NCI-H510A treated with DMSO at 0.1 percent for 48 hours (cell line): Measurements from ENCODE around the gene NRDE2.
"Not testable (repeated sequence)": the region's sequence is repeated elsewhere in the genome, so short reads cannot be mapped to it uniquely, and the experiment has no call there.

Experiments
- DNase-seq: peaks from one replicate; lab custom pipeline; 2025; lab: John Stamatoyannopoulos, UW

Gene NRDE2

GRCh38 chr14:90274019-90274418, 57.7 kb downstream of the NRDE2 start:
- no peak for DNase-seq

- no peak for DNase-seq
Observed at GRCh38 chr14:90273532-90273931, 58.2 kb downstream of the NRDE2 start.

- DNase-seq, result no peak
Observed at GRCh38 chr14:90272523-90272922, 59.2 kb downstream of the NRDE2 start.

DNA sequence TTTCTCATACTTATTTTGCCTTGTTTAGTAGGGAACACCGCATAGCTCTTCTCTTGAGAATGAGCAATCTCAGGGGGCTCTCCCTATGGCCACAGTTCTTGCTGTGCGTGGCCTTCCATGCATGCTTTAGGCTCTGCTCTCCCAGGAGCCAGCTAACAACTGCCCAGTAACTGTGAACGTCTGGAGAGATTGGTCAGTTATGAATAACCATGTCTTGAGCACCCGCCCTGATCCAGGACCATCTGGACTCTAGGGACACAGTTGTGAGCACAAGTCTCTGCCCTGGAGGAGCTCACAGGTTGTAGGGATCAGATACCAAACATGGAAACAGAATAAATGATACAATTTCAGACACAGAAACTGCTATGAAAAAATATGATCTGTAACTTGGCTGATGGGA, 63.3 kb downstream of the NRDE2 start:
- no peak for DNase-seq

- DNase-seq, result no peak
Observed at GRCh38 chr14:90266441-90267154, 65.1 kb downstream of the NRDE2 start.

- DNase-seq, result no peak
Observed at GRCh38 chr14:90263748-90264449, 67.8 kb downstream of the NRDE2 start.

GRCh38 chr14:90256354-90257131, 75.2 kb downstream of the NRDE2 start, which contains the start of gene PSMC1:
Gene PSMC1 (plus strand): TSS chr14:90256553. CDS start chr14:90256598, 45 bp downstream.
- peak; percentile 92 for DNase-seq

DNA sequence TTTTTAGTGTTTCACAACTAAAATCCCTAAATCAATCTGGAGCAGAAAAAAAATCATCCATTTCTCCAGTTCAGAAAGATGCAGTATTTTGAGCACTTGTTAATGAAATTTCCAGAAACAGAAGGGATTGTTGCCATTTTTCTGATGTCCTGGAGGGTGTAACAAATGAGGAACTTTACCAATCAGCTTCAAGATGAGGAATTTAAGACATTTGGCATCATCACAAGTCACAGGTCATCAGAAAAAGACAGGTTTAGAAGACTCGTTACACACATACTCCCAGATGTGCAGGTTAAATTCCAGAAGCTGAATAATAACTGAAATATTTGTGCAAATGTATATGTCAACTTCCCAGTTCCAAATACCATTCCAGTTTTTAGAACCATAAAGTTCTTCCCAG, 75.9 kb downstream of the NRDE2 start:
- DNase-seq, result no peak

DNA sequence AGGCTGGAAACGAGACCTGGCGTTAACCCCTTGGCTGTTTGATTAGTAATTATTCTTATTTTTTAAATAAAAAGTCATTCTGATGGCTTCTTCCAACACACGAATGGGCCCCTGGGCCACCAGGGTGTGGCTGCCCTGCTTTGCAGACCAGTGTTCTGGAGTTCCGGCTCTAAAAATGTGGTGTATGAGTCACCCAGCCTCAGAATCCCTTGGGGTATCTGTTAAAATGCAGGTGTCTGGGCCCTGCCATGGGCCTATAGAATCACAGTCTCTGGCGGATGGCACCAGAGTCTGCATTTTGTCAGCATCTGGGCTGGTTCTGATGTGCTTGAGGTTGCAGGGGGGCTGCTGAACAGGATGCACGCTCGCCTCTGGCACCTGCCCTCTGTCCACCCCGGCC, 77.9 kb downstream of the NRDE2 start:
- DNase-seq, result no peak

GRCh38 chr14:90248594-90248993, 83.1 kb downstream of the NRDE2 start:
- no peak for DNase-seq

DNA sequence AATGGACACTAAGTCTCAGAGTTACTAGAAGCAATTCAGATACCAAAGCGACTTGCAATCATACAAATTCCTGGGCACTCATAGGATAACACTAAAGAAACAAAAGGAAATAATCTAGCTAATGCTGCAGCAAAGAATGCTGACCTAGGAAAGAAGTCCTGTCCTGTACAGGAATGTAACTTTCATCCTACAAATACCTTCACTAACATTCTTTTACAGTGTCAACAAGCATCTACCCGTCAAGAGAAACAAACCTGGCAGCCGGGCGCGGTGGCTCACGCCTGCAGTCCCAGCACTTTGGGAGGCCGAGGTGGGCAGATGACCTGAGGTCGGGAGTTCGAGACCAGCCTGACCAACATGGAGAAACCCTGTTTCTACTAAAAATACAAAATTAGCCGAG, 84.3 kb downstream of the NRDE2 start:
- not testable (repeated sequence) for DNase-seq

- no peak for DNase-seq
Observed at GRCh38 chr14:90246936-90247335, 84.8 kb downstream of the NRDE2 start.

DNA sequence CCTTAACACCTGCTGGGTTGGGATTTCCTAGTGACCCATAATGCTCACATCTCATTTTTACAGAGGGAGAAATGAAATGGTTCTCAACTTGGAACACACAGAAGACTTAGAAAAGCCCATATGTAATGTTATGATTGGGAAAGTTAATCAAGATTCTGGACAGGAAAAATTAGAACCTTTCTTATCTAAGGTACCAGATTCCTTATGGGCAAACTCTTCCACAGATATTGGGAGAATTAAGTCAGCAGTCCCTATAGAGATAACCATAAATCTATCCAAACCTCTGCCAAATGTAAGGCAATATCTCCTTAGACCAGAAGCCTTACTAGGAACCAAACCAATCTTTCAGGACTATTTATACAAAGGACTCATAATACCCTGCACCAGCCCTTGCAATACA, 89.3 kb downstream of the NRDE2 start:
- DNase-seq, result no peak

GRCh38 chr14:90239139-90239538, 92.6 kb downstream of the NRDE2 start:
- DNase-seq, result no peak

DNA sequence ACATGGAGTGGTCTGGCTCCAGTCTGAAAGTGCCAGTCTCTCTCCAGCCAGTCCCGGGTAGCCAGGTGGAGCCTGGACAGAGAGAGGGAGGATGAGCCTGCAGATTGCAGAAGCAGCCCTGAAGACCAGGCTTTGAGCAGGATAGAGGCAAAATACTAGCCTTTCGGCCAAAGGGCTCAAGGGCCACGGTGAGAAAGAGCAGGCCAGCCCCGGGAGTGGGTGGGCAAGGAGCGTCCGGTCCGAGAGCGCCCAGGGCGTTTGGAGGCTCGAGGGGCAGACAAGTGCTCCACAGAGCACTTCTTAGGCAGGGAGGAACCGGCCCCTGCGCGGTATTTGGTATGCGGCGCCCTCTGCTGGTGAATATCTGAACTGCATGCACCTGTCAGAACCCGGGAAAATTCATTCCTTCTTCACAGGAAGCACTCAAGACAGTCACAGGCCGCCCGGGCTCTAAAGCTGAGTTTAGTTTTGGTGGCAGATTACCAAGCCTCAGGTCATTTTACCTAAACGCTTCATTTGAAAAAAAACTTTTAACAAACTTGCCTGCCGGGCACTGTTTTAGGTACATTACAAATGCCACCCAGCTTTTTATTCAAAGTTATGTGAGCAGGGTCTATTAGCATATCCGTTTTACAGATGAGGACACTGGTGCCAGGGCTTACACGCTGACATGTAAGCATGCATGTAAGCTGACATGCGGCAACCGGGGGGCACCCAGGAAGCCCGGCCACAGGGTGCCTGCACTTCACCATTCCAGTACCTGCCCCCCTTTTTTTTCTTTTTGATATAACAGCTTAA, 96.4 kb downstream of the NRDE2 start:
- peak; percentile 87 for DNase-seq

GRCh38 chr14:90229942-90230341, 101.8 kb downstream of the NRDE2 start:
- DNase-seq, result not testable (repeated sequence)

DNA sequence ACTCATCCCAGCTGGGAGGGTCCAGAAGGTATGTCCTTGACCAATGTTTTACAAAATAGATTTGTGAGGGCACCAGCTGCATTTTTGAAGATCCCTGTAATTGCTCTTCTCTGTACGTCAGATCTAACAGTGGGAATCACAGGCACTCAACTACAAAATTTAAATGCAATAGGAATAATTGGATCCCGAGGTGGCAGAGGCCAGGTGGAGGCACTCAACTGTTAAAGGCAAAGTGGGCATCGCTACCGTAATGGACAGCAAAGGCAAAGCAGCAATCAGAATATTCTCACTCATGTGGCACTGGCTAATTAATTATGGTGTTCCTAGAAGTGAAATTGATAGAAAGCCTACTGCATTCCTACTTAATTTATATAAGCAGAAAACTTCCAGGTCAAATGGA, 103.3 kb downstream of the NRDE2 start:
- no peak for DNase-seq
